IMR-90 (cell line): Measurements from ENCODE around the gene TASP1. TPM values are rescaled to one million over a fixed set of nuclear protein-coding genes. Genes with fewer than 3 reads are reported as not detected.
"Not testable (repeated sequence)": the region's sequence is repeated elsewhere in the genome, so short reads cannot be mapped to it uniquely, and the experiment has no call there.

Source experiments
- ATAC-seq: fragments of 200-7000 bp; cut with Tn5 transposase; 2 replicates; pipeline ENCODE4 v1.9.1; 2020; ENCODE audit warnings: low read depth, mild to moderate bottlenecking, moderate library complexity
- BruUV-seq: library from RNA; stranded (reverse); fragments of 400-500 nt; replicated peaks from 2 replicates; lab custom pipeline; 2021; lab: Mats Ljungman, UMichigan
- CTCF ChIA-PET: fragments of 300-600 bp; formaldehyde crosslinking; extraction: SDS; loops from one replicate; lab custom pipeline; 2021; ENCODE audit warnings: antibody characterized with exemption; lab: Yijun Ruan, JAX
- POLR2A ChIA-PET: fragments of 300-600 bp; sonication (Branson Sonifier 250); formaldehyde crosslinking; loops from one replicate; lab custom pipeline; 2022; ENCODE audit warnings: antibody characterized with exemption; ENCODE audit not compliant: unreplicated experiment; lab: Charles Lee
- DNase-seq: peaks from one replicate; pipeline ENCODE4 v3.0.0; 2013
- H2AFZ ChIP-seq: replicated peaks from 2 replicates; pipeline ENCODE3; 2013; ENCODE audit warnings: low read length, mild to moderate bottlenecking; ENCODE audit not compliant: poor library complexity
- H2AK5ac ChIP-seq: 2 replicates; pipeline ENCODE4 v1.6.1; 2013; ENCODE audit warnings: low read depth, low read length, inconsistent platforms
- H2AK9ac ChIP-seq: replicated peaks from 2 replicates; pipeline ENCODE3; 2013; ENCODE audit warnings: mild to moderate bottlenecking, low read depth, low read length, moderate library complexity; ENCODE audit not compliant: poor library complexity
- H2BK120ac ChIP-seq: 2 replicates; pipeline ENCODE4 v1.6.1; 2013; ENCODE audit warnings: low read depth, low read length, inconsistent platforms
- H2BK15ac ChIP-seq: 3 replicates; pipeline ENCODE4 v1.6.1; 2013; ENCODE audit warnings: low read depth, low read length, inconsistent platforms
- H2BK20ac ChIP-seq: 2 replicates; pipeline ENCODE4 v1.6.1; 2013; ENCODE audit warnings: low read depth, mild to moderate bottlenecking, inconsistent platforms, low read length, moderate library complexity
- H2BK5ac ChIP-seq: 2 replicates; pipeline ENCODE4 v1.6.1; 2013; ENCODE audit warnings: mild to moderate bottlenecking, low read depth, low read length, inconsistent platforms; ENCODE audit not compliant: poor library complexity, severe bottlenecking
- H3K14ac ChIP-seq: replicated peaks from 2 replicates; pipeline ENCODE4 v1.6.1; 2013; ENCODE audit warnings: low read depth, low read length, inconsistent platforms
- H3K18ac ChIP-seq: 2 replicates; pipeline ENCODE4 v1.6.1; 2013; ENCODE audit warnings: low read depth, low read length, control low read depth
- H3K23ac ChIP-seq: 2 replicates; pipeline ENCODE4 v1.6.1; 2013; ENCODE audit warnings: low read depth, low read length, inconsistent platforms
- H3K27ac ChIP-seq: 2 replicates; pipeline ENCODE4 v1.5.1; 2013; ENCODE audit warnings: mild to moderate bottlenecking, control low read depth, low read length; ENCODE audit not compliant: insufficient read depth
- H3K27me3 ChIP-seq: 2 replicates; pipeline ENCODE4 v1.6.1; 2013; ENCODE audit warnings: low read length; ENCODE audit not compliant: control insufficient read depth, insufficient read depth
- H3K36me3 ChIP-seq: 2 replicates; pipeline ENCODE4 v1.6.1; 2013; ENCODE audit warnings: low read length, mixed read lengths; ENCODE audit not compliant: control insufficient read depth, insufficient read depth
- H3K4ac ChIP-seq: 2 replicates; pipeline ENCODE4 v1.6.1; 2013; ENCODE audit warnings: low read depth, low read length, inconsistent platforms
- H3K4me1 ChIP-seq: 2 replicates; pipeline ENCODE4 v1.6.1; 2013; ENCODE audit warnings: low read length, mixed read lengths; ENCODE audit not compliant: control insufficient read depth, insufficient read depth
- H3K4me2 ChIP-seq: 2 replicates; pipeline ENCODE4 v1.6.1; 2013; ENCODE audit warnings: low read depth, mild to moderate bottlenecking, control low read depth, low read length, moderate library complexity
- H3K4me3 ChIP-seq: 2 replicates; pipeline ENCODE4 v1.5.1; 2013; ENCODE audit warnings: low read depth, mild to moderate bottlenecking, control low read depth, low read length, moderate library complexity; ENCODE audit not compliant: insufficient read depth
- H3K56ac ChIP-seq: 2 replicates; pipeline ENCODE4 v1.6.1; 2013; ENCODE audit warnings: low read length, inconsistent platforms; ENCODE audit not compliant: insufficient read depth; ENCODE audit errors: extremely low read depth
- H3K79me1 ChIP-seq, 2 experiments: 2 replicates each; pipeline ENCODE4 v1.6.1; 2013; ENCODE audit warnings: low read length in 2 of 2, inconsistent platforms in 1 of 2, low read depth in 1 of 2
- H3K9ac ChIP-seq: 2 replicates; pipeline ENCODE4 v1.6.1; 2013; ENCODE audit warnings: low read depth, low read length, control low read depth
- H3K9me1 ChIP-seq: 2 replicates; pipeline ENCODE4 v1.6.1; 2013; ENCODE audit warnings: low read length, inconsistent platforms; ENCODE audit not compliant: insufficient read depth
- H3K9me3 ChIP-seq: 2 replicates; pipeline ENCODE4 v1.6.1; 2013; ENCODE audit warnings: low read length; ENCODE audit not compliant: control insufficient read depth, insufficient read depth
- H4K20me1 ChIP-seq: 2 replicates; pipeline ENCODE4 v1.6.1; 2013; ENCODE audit warnings: low read length, inconsistent platforms; ENCODE audit not compliant: insufficient read depth
- H4K5ac ChIP-seq: 2 replicates; pipeline ENCODE4 v1.6.1; 2013; ENCODE audit warnings: mild to moderate bottlenecking, low read depth, low read length, control low read depth
- H4K8ac ChIP-seq, 2 experiments: 2 replicates each; pipeline ENCODE4 v1.6.1; 2013; ENCODE audit warnings: low read depth in 2 of 2, low read length in 2 of 2, control low read depth in 1 of 2, inconsistent platforms in 1 of 2
- H4K91ac ChIP-seq: 2 replicates; pipeline ENCODE4 v1.6.1; 2013; ENCODE audit warnings: low read depth, low read length, inconsistent platforms; ENCODE audit not compliant: insufficient read depth
- WGBS, 2 experiments: methylation state at CpG; one replicate each; pipeline versions ENCODE4 v1.1.5 to v1.1.7; 2013; ENCODE audit warnings: missing lambda C conversion rate in 2 of 2; ENCODE audit not compliant: insufficient read length in 1 of 2; ENCODE audit errors: extremely low coverage in 2 of 2; 5-methylcytosine and 5-hydroxymethylcytosine counted together
- dilution Hi-C: fragments of 300-500 bp; cut with HindIII; formaldehyde crosslinking; loops from one replicate; pipeline ENCODE4 v1.14.3; 2018; ENCODE audit warnings: low sequenced_read_pairs; ENCODE audit not compliant: unreplicated experiment
- in situ Hi-C: fragments of 300-500 bp; cut with MboI; formaldehyde crosslinking; loops from 3 replicates; pipeline ENCODE4 v1.14.3; 2019; ENCODE audit warnings: low sequenced_read_pairs, inconsistent platforms, mixed read lengths
- intact Hi-C: fragments of 100-400 bp; cut with micrococcal nuclease; formaldehyde crosslinking; loops from 2 replicates; pipeline ENCODE4 v1.10.0; 2022
- polyA plus RNA-seq, 3 experiments: library from polyadenylated mRNA; depleted of rRNA; stranded (reverse); fragments of >200 nt; gene quantifications; 2 replicates each; pipeline ENCODE4 v1.2.3, GENCODE V29; 2012; ENCODE audit warnings: low replicate concordance in 1 of 3
- total RNA-seq: library from RNA; depleted of rRNA; stranded (reverse); fragments of >200 nt; gene quantifications from 2 replicates; pipeline ENCODE4 v1.2.3, GENCODE V29; 2012

TASP1 gene
- total and polyA plus RNA-seq, 2 of the 4 experiments (the other 2 are of a cell fraction) = 3.9 to 7.9 TPM

GRCh38 chr20:13380497-13381229 lies 258.1 kb downstream of the TASP1 start:
- H3K23ac ChIP-seq, H2BK120ac ChIP-seq, BruUV-seq, H3K4ac ChIP-seq, H2BK15ac ChIP-seq, ATAC-seq, H2AK5ac ChIP-seq, H3K4me3 ChIP-seq, H2AFZ ChIP-seq, H3K79me1 ChIP-seq, H3K36me3 ChIP-seq, POLR2A ChIA-PET, H2AK9ac ChIP-seq, intact Hi-C loops, H3K18ac ChIP-seq, H3K9ac ChIP-seq, H3K27ac ChIP-seq, H4K8ac ChIP-seq, H3K4me1 ChIP-seq, H2BK20ac ChIP-seq, dilution Hi-C loops, CTCF ChIA-PET, H4K5ac ChIP-seq, DNase-seq, in situ Hi-C loops, H4K91ac ChIP-seq, H3K9me3 ChIP-seq, H3K14ac ChIP-seq, H2BK5ac ChIP-seq, H3K27me3 ChIP-seq, H3K56ac ChIP-seq, H3K4me2 ChIP-seq, H4K20me1 ChIP-seq, H3K9me1 ChIP-seq: not testable (repeated sequence)
- WGBS, 2 experiments = 100% methylated on average over 2 of the region's 11 CpGs; no CpG with 5 or more reads in 1 of the 2 experiments
